H9 (cell line): Measurements from ENCODE around the gene CHCT1. TPM values are rescaled to one million over a fixed set of nuclear protein-coding genes. Genes with fewer than 3 reads are reported as not detected.

Experiments used
- DNase-seq: peaks from one replicate; pipeline ENCODE4 v3.0.0-alpha.2; 2017
- H2AFZ ChIP-seq: one replicate; pipeline ENCODE4 v1.6.1; 2013; ENCODE audit warnings: mild to moderate bottlenecking, low read length, control low read depth, moderate library complexity
- H2AK5ac ChIP-seq: 2 replicates; pipeline ENCODE4 v1.6.1; 2013; ENCODE audit warnings: low read length, control low read depth, mixed read lengths; ENCODE audit not compliant: insufficient read length
- H2BK120ac ChIP-seq: one replicate; pipeline ENCODE4 v1.6.1; 2013; ENCODE audit warnings: low read depth, mild to moderate bottlenecking, low read length, control low read depth, inconsistent platforms; ENCODE audit not compliant: poor library complexity, severe bottlenecking
- H2BK12ac ChIP-seq: 2 replicates; pipeline ENCODE4 v1.6.1; 2013; ENCODE audit warnings: low read length, control low read depth, mixed read lengths, low read depth; ENCODE audit not compliant: insufficient read length
- H2BK15ac ChIP-seq: 2 replicates; pipeline ENCODE4 v1.6.1; 2013; ENCODE audit warnings: low read depth, low read length, control low read depth
- H2BK20ac ChIP-seq: one replicate; pipeline ENCODE4 v1.6.1; 2013; ENCODE audit warnings: low read depth, mild to moderate bottlenecking, low read length, control low read depth, inconsistent platforms; ENCODE audit not compliant: poor library complexity, severe bottlenecking
- H2BK5ac ChIP-seq: 2 replicates; pipeline ENCODE4 v1.6.1; 2013; ENCODE audit warnings: low read length, control low read depth, mixed read lengths; ENCODE audit not compliant: insufficient read length
- H3K14ac ChIP-seq: 2 replicates; pipeline ENCODE4 v1.6.1; 2013; ENCODE audit warnings: low read length, control low read depth; ENCODE audit not compliant: insufficient read depth
- H3K18ac ChIP-seq: 2 replicates; pipeline ENCODE4 v1.6.1; 2013; ENCODE audit warnings: low read depth, mild to moderate bottlenecking, mixed read lengths, low read length, control low read depth; ENCODE audit not compliant: insufficient read length
- H3K23ac ChIP-seq: 2 replicates; pipeline ENCODE4 v1.6.1; 2013; ENCODE audit warnings: low read length, control low read depth, mixed read lengths, low read depth; ENCODE audit not compliant: insufficient read length
- H3K23me2 ChIP-seq: 2 replicates; pipeline ENCODE4 v1.6.1; 2013; ENCODE audit warnings: low read depth, mild to moderate bottlenecking, mixed read lengths, low read length, control low read depth; ENCODE audit not compliant: insufficient read length, poor library complexity, severe bottlenecking
- H3K27ac ChIP-seq: 2 replicates; pipeline ENCODE4 v1.5.1; 2013; ENCODE audit warnings: low read length, control low read depth, mixed read lengths, low read depth; ENCODE audit not compliant: insufficient read length
- H3K27me3 ChIP-seq: 2 replicates; pipeline ENCODE4 v1.6.1; 2013; ENCODE audit warnings: low read length, control low read depth, inconsistent platforms; ENCODE audit not compliant: insufficient read depth
- H3K4ac ChIP-seq: 2 replicates; pipeline ENCODE4 v1.6.1; 2013; ENCODE audit warnings: low read depth, mild to moderate bottlenecking, control low read depth, inconsistent platforms, low read length, moderate library complexity
- H3K4me1 ChIP-seq: 2 replicates; pipeline ENCODE4 v1.6.1; 2013; ENCODE audit warnings: low read length, control low read depth, inconsistent platforms; ENCODE audit not compliant: insufficient read depth
- H3K4me2 ChIP-seq: 2 replicates; pipeline ENCODE4 v1.6.1; 2013; ENCODE audit warnings: low read length, control low read depth, mixed read lengths; ENCODE audit not compliant: insufficient read length, insufficient read depth
- H3K56ac ChIP-seq: 2 replicates; pipeline ENCODE4 v1.6.1; 2013; ENCODE audit warnings: low read depth, mild to moderate bottlenecking, mixed read lengths, low read length, control low read depth; ENCODE audit not compliant: insufficient read length
- H3K79me1 ChIP-seq: 2 replicates; pipeline ENCODE4 v1.6.1; 2013; ENCODE audit warnings: low read depth, mild to moderate bottlenecking, moderate library complexity, low read length, control low read depth, inconsistent platforms; ENCODE audit not compliant: insufficient read depth, poor library complexity, severe bottlenecking
- H3K79me2 ChIP-seq: 2 replicates; pipeline ENCODE4 v1.6.1; 2013; ENCODE audit warnings: low read length, control low read depth, inconsistent platforms; ENCODE audit not compliant: insufficient read depth
- H3K9ac ChIP-seq: 2 replicates; pipeline ENCODE4 v1.6.1; 2013; ENCODE audit warnings: low read length, control low read depth, mixed read lengths; ENCODE audit not compliant: insufficient read length; ENCODE audit errors: extremely low read depth
- H3K9me3 ChIP-seq: one replicate; pipeline ENCODE4 v1.6.1; 2013; ENCODE audit warnings: low read depth, low read length, inconsistent platforms; ENCODE audit not compliant: control insufficient read depth
- H3T11ph ChIP-seq: one replicate; pipeline ENCODE4 v1.6.1; 2013; ENCODE audit warnings: mild to moderate bottlenecking, low read length, control low read depth, inconsistent platforms
- H4K20me1 ChIP-seq: one replicate; pipeline ENCODE4 v1.6.1; 2013; ENCODE audit not compliant: control insufficient read depth, insufficient read length, insufficient read depth
- H4K5ac ChIP-seq: 2 replicates; pipeline ENCODE4 v1.6.1; 2013; ENCODE audit warnings: low read depth, mild to moderate bottlenecking, mixed read lengths, low read length, control low read depth; ENCODE audit not compliant: insufficient read length
- H4K8ac ChIP-seq: replicated peaks from 2 replicates; pipeline ENCODE4 v1.6.1; 2013; ENCODE audit warnings: low read length, control low read depth, mixed read lengths, low read depth; ENCODE audit not compliant: insufficient read length
- H4K91ac ChIP-seq: 2 replicates; pipeline ENCODE4 v1.6.1; 2013; ENCODE audit warnings: low read depth, mild to moderate bottlenecking, moderate library complexity, mixed read lengths, low read length, control low read depth; ENCODE audit not compliant: insufficient read length
- H3K27ac Mint-ChIP-seq, 3 experiments: 2 replicates in 2 of 3; 3 replicates in 1 of 3; pipeline ENCODE4 v1.8.0; 2020 to 2021; ENCODE audit warnings: mixed read lengths in 3 of 3, mild to moderate bottlenecking in 1 of 3, moderate library complexity in 1 of 3
- H3K27me3 Mint-ChIP-seq: 2 replicates; pipeline ENCODE4 v1.8.0; 2021; ENCODE audit warnings: low read depth, mild to moderate bottlenecking, moderate library complexity, mixed read lengths
- H3K36me3 Mint-ChIP-seq, 3 experiments: 2 replicates in 2 of 3; 3 replicates in 1 of 3; pipeline ENCODE4 v1.8.0; 2020 to 2021; ENCODE audit warnings: low read depth in 3 of 3, mixed read lengths in 3 of 3; ENCODE audit not compliant: insufficient read depth in 1 of 3
- H3K4me1 Mint-ChIP-seq, 2 experiments: 2 replicates each; pipeline ENCODE4 v1.8.0; 2020; ENCODE audit warnings: mixed read lengths in 2 of 2
- H3K4me3 Mint-ChIP-seq, 2 experiments: 2 replicates in 1 of 2; 3 replicates in 1 of 2; pipeline ENCODE4 v1.8.0; 2020 to 2021; ENCODE audit warnings: mild to moderate bottlenecking in 2 of 2, mixed read lengths in 2 of 2, moderate library complexity in 1 of 2
- H3K9me3 Mint-ChIP-seq, 2 experiments: 2 replicates in 1 of 2; 3 replicates in 1 of 2; pipeline ENCODE4 v1.8.0; 2020; ENCODE audit warnings: mild to moderate bottlenecking in 2 of 2, mixed read lengths in 2 of 2, moderate library complexity in 1 of 2
- CTCF ChIP-seq: fragments of 200-600 bp; sonication (generic); conservative IDR thresholded peaks from 3 replicates; pipeline ENCODE4 v1.8.0; 2021; ENCODE audit warnings: antibody characterized with exemption, mild to moderate bottlenecking
- WGBS: extraction: QIAGEN DNeasy Blood & Tissue Kit; methylation state at CpG from one replicate; pipeline ENCODE4 v1.1.7; 2013; ENCODE audit warnings: missing lambda C conversion rate, low lambda C conversion rate, mixed read lengths; ENCODE audit not compliant: insufficient read length; ENCODE audit errors: extremely low coverage; 5-methylcytosine and 5-hydroxymethylcytosine counted together
- total RNA-seq: library from RNA; stranded (reverse); gene quantifications from 2 replicates; pipeline ENCODE4 v1.2.1, GENCODE V29; 2021

CHCT1 gene
- total RNA-seq, 1 experiment from 2014 or later, result not detected

- H4K8ac ChIP-seq, result no peak within 1 kb of the TSS
- H3K4ac ChIP-seq, result no peak within 1 kb of the TSS
- no peaks in the 10 kb centered on the region for H3K79me1 ChIP-seq
- H3K23me2 ChIP-seq, result peaks cover 10% of the 10 kb centered on the region
- peaks cover 25% of the 10 kb centered on the region; the same call in 1 of the 2 replicates for H3K79me2 ChIP-seq
- peak within 1 kb of the TSS; percentile 90 for H3K14ac ChIP-seq
- H2BK20ac ChIP-seq, result no peak within 1 kb of the TSS
- peak within 1 kb of the TSS; percentile 91 for H3K18ac ChIP-seq
- H2BK12ac ChIP-seq, result no peak within 1 kb of the TSS
- no CpG with 5 or more reads among the region's 68 CpGs for WGBS
- H2BK5ac ChIP-seq, result peak within 1 kb of the TSS; percentile 5
- Mint-ChIP-seq H3K4me1 (peaks cover 37 to 39% of the 10 kb centered on the region in 2 experiments), H3K9me3 (no peaks in the 10 kb centered on the region), H3K4me3 (peak within 1 kb of the TSS; percentile 89 to 98), H3K27ac (peak within 1 kb of the TSS; percentile 97 to 100 (median 99)), H3K36me3 (no peaks in the 10 kb centered on the region), H3K27me3 (no peaks in the 10 kb centered on the region)
- H4K91ac ChIP-seq, result no peak within 1 kb of the TSS
- H3K27ac ChIP-seq, result peak within 1 kb of the TSS; percentile 91
- no peak within 1 kb of the TSS for H2AK5ac ChIP-seq
- no peak for TF ChIP-seq CTCF
- peak within 1 kb of the TSS; percentile 82 for H3K9ac ChIP-seq
- peak within 1 kb of the TSS; percentile 41 for H2BK120ac ChIP-seq
- no peaks in the 10 kb centered on the region for H3K27me3 ChIP-seq
- peaks cover 5% of the 10 kb centered on the region; the same call in 1 of the 2 replicates for H3K4me1 ChIP-seq
- H3K4me2 ChIP-seq, result peak within 1 kb of the TSS; percentile 99
- H3K9me3 ChIP-seq, result no peaks in the 10 kb centered on the region
- H4K20me1 ChIP-seq, result no peaks in the 10 kb centered on the region
- H3T11ph ChIP-seq, result no peak within 1 kb of the TSS
- DNase-seq, result peak; percentile 99
- no peak within 1 kb of the TSS for H2AFZ ChIP-seq
- peak within 1 kb of the TSS; percentile 5 for H4K5ac ChIP-seq
- H2BK15ac ChIP-seq, result no peak within 1 kb of the TSS
- peak within 1 kb of the TSS; percentile 41 for H3K56ac ChIP-seq
- peak within 1 kb of the TSS; percentile 39 for H3K23ac ChIP-seq
These were observed 30.0 kb upstream of the CHCT1 start, which contains the start of gene USP32 for GRCh38 chr17:60392042-60392844. Gene USP32 (minus strand): TSS chr17:60392133. CDS start chr17:60391939, 194 bp downstream.
